Fibroblast of upper back skin (primary cell): ENCODE data around the gene IL1RL1.

Experiments
- DNase-seq: peaks from one replicate; pipeline ENCODE4 v3.0.0-alpha.2; 2013

IL1RL1 gene

GRCh38 chr2:102310964-102311640 lies at the start of gene IL1RL1:
Gene IL1RL1 (plus strand): TSS chr2:102311563. CDS start chr2:102338265, 26,702 bp downstream.
- DNase-seq, result no peak

- no peak for DNase-seq
These were observed 48.9 kb upstream of the IL1RL1 start for GRCh38 chr2:102262216-102263129.

GRCh38 chr2:102264952-102265351 lies 46.4 kb upstream of the IL1RL1 start:
- no peak for DNase-seq

DNA sequence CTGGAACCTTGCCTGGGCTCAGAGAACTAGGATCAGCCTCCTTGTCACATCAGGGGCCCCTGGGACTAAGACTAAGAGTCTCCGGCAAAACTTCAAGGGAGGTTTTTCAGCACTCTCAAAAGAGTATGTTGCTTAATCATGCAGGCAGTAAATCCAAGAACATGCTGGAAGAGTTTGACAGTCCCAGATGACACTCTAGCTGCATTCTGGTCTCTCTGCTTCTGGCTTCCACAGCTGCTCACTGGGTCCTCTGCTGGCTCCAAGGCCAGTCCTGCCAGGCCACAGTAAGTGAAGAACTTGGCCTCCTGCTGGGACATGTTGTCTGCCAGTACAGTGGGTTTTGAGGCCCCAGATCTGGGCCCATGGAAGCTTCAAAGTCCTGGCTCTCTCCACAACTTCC lies 45.2 kb upstream of the IL1RL1 start:
- DNase-seq, result peak; percentile 52

DNA sequence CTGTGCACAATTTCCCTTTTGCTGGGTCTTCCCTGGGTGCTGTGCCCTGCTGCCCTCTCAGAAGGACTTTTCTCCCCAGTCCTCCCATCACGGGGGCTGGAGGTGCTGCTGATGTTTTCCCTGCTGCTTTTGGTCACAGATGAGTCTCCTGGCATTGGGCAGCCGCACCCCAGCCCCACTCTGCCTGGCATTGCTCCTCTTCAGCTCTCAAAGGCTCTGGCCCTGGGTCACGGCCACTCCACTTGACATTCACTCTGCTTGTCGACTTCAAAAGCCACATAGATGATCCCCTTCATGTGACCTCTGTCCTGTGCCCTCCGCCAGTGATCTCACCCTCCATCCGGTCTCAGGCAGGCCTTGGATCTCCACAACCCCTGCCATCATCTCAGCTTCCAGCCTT lies 43.6 kb upstream of the IL1RL1 start:
- DNase-seq, result no peak

- peak; percentile 92 for DNase-seq
These were observed 42.7 kb upstream of the IL1RL1 start for GRCh38 chr2:102268510-102269199.

- no peak for DNase-seq
These were observed 42.2 kb upstream of the IL1RL1 start for GRCh38 chr2:102269200-102269524.

- no peak for DNase-seq
These were observed 39.5 kb upstream of the IL1RL1 start for GRCh38 chr2:102271844-102272243.

DNA sequence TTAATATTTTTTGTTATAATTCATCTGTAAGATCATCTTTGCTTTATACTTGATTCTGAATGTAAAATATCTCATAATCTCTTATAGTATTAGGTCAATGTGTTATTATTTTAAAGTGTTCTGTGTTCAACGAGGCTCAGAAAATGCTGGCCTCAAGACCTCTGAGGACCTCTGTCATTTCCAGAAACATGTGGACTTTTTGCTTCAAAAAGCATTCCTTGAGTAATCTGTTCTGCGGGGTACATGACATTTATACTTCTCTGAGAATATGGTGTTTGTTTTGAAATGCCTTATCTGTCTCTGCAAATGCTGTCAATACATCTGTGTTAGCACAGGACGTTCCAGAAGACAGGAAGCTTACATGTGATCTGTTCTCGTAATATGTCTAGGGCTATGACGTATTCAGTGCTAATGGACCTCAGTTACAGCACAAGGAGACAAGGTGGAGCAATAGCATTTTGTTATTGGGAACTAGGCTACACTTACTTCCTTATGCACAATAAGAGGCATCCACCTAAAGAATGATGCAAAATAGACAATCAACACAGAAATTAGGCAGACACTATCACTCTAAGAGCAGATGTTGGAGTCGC lies 37.6 kb upstream of the IL1RL1 start:
- no peak for DNase-seq

- no peak for DNase-seq
These were observed 34.7 kb upstream of the IL1RL1 start for GRCh38 chr2:102276549-102277201.

DNA sequence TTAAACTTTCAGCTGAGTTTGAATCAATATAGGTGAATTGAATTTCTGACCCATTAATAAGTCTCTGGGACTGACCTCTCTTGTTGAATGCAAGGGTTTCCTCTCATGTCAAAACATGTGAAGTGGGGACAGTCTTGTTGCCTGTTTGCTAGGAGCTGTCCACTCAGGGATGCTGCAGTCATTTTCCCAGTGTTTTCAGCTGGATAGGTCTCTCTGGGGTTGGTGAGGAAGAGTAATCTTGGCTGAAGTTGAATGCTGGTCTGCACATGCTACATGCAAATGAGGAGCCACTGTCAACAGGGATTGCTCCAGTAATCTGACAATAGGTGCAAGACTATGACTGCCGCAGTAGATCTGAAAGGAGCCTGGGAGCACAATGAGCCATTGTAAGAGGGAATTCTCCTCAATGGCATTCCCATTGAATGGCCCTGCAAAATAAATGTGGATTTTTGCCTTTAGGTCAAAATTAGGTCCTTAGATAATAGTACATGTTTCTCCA lies 34.1 kb upstream of the IL1RL1 start:
- no peak for DNase-seq

DNA sequence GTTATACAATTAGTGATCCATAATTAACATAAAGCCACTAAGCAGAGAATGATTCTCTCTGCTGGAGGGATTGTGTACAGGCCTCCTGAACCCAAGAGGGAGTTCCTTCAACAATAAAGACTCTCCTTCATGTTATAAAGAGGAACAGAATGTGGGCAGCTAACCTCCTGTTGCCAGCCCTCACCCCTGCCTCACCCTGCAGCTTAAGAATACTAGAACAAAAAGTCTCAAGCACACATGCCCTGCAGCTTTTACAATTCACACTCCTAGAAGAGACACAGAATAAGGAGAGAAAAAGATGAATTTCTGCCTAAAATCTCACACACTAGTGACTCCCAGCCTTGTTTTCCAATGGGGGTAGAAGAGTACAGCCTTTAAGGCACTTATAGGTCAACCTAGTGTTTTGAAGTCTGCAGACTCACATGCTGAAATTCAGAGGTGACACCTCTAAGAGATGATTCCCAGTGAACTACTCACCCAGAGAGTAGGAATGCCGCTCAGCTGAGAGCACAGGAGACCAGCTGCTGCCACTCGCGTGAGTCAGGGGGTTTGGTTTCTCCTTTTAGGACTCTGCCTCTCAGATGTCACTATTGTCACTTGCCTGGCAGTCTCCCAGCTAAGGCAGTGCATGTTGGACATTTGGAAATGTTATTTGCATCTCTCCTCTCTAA lies 32.5 kb upstream of the IL1RL1 start:
- peak; percentile 34 for DNase-seq

- peak; percentile 18 for DNase-seq
These were observed 32.0 kb upstream of the IL1RL1 start for GRCh38 chr2:102279391-102279735.

DNA sequence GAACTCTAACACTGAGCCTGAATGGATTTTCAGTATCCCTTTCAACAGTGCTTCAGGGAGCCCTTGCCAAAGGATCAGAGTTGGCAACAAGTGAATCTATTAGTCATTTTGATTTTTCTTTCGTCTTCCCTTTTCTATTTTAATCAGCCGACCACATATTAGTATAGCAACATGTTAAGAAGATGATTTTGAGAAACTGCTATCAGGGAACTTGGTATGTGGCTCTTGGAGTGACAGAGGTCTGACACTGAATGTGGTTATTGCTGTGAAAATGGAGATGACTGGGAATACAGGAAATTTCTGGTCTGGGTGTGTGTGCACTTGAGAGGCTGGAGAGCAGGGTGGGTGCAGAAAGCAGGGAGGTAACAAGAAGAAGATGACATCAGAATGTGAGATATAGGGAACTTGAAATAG lies 28.7 kb upstream of the IL1RL1 start:
- DNase-seq, result peak; percentile 18

GRCh38 chr2:102283996-102284395 lies 27.4 kb upstream of the IL1RL1 start:
- no peak for DNase-seq

GRCh38 chr2:102284611-102285010 lies 26.8 kb upstream of the IL1RL1 start:
- DNase-seq, result no peak

DNA sequence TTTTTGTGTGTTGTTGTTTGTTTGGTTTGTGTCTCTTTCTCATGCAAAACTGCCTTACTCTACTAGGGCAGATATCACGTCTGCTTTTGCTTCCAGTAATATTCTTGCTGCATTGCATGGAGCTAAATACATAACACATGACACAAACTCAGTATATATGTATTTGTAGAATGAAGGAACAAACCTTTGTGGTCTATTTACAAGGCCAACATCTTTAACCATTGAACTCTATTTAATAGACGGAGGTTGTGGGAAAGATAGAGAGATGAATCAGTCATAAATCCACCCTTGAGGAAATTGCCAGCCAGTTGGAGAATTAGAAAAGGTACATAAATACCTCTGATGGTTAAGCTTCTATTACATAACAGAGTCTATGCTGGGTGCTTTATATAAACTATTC lies 26.0 kb upstream of the IL1RL1 start:
- DNase-seq, result no peak

GRCh38 chr2:102286041-102286440 lies 25.3 kb upstream of the IL1RL1 start:
- DNase-seq, result no peak

- no peak for DNase-seq
These were observed 22.2 kb upstream of the IL1RL1 start for GRCh38 chr2:102289129-102289528.

DNA sequence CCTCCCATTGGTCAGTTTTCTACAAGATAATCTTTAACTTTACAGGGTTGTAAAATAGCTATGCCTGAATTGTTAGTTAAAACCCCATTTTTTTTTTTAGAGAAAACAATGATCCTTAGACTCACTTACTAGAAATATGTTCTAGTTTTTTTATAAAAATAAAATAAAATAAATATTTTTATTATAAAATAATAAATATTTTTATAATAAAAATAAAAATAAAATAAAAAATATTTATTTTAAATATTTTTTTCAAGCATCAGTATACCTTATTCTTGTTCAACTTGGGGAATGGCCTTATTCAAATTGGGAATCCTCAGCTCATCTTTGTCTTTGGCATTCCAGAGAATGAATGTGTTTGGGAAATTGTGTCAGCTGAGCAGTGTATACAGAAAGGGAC lies 20.8 kb upstream of the IL1RL1 start:
- DNase-seq, result no peak

GRCh38 chr2:102291319-102292075 lies 19.9 kb upstream of the IL1RL1 start:
- DNase-seq, result no peak
